NCI-H82 (cell line): ENCODE results near the gene FUT3.
"Not testable (repeated sequence)": the region's sequence is repeated elsewhere in the genome, so short reads cannot be mapped to it uniquely, and the experiment has no call there.

Experiments
- DNase-seq: peaks from one replicate; lab custom pipeline; 2025; lab: John Stamatoyannopoulos, UW

The FUT3 gene

GRCh38 chr19:5851302-5851701, at the start of gene FUT3:
TSS of gene FUT3 (minus strand) at chr19:5851449.
- DNase-seq = no peak

GRCh38 chr19:5900976-5901375, 49.7 kb upstream of the FUT3 start:
- no peak for DNase-seq

- no peak for DNase-seq
Observed at GRCh38 chr19:5899728-5900526, 48.7 kb upstream of the FUT3 start.

GRCh38 chr19:5897189-5897969, 46.1 kb upstream of the FUT3 start:
- no peak for DNase-seq

- no peak for DNase-seq
Observed at GRCh38 chr19:5896365-5897076, 45.3 kb upstream of the FUT3 start.

- no peak for DNase-seq
Observed at GRCh38 chr19:5895890-5896289, 44.6 kb upstream of the FUT3 start.

- no peak for DNase-seq
Observed at GRCh38 chr19:5895409-5895808, 44.2 kb upstream of the FUT3 start.

- no peak for DNase-seq
Observed at GRCh38 chr19:5894704-5895349, 43.6 kb upstream of the FUT3 start.

- no peak for DNase-seq
Observed at GRCh38 chr19:5893907-5894703, 42.9 kb upstream of the FUT3 start.

GRCh38 chr19:5893296-5893903, 42.2 kb upstream of the FUT3 start:
- DNase-seq = no peak

GRCh38 chr19:5892772-5893275, 41.6 kb upstream of the FUT3 start:
- no peak for DNase-seq

GRCh38 chr19:5891938-5892771, 40.9 kb upstream of the FUT3 start:
- DNase-seq = peak; percentile 48

GRCh38 chr19:5891572-5891937, 40.3 kb upstream of the FUT3 start:
- peak; percentile 23 for DNase-seq

GRCh38 chr19:5890099-5890498, 38.9 kb upstream of the FUT3 start:
- no peak for DNase-seq

GRCh38 chr19:5889288-5889971, 38.2 kb upstream of the FUT3 start:
- DNase-seq = no peak

GRCh38 chr19:5884065-5884811, 33.0 kb upstream of the FUT3 start:
- not testable (repeated sequence) for DNase-seq

- not testable (repeated sequence) for DNase-seq
Observed at GRCh38 chr19:5883157-5883873, 32.1 kb upstream of the FUT3 start.
